Natural killer cell (primary cell): Measurements from ENCODE around the gene FAM32A. TPM values are rescaled to one million over a fixed set of nuclear protein-coding genes. Genes with fewer than 3 reads are reported as not detected.
A peak's percentile ranks its signal among the peaks of the same experiment; 100 is the strongest.

ENCODE experiments used
- ATAC-seq, 3 donors: fragments of 150-1000 bp in 2 of 3; fragments of 200-7000 bp in 1 of 3; cut with Tn5 transposase; 1 replicate in 1 of 3; 2 replicates in 2 of 3; pipeline ENCODE4 v1.10.0; 2021; ENCODE audit warnings: mild to moderate bottlenecking in 2 of 3, moderate library complexity in 2 of 3
- DNase-seq, 2 donors: peaks; one replicate each; pipeline versions ENCODE4 v3.0.0 to v3.0.0-alpha.2; 2013 to 2021; ENCODE audit warnings: mixed read lengths in 1 of 2
- H3K27ac ChIP-seq: one replicate; pipeline ENCODE4 v1.5.1; 2013; ENCODE audit warnings: mild to moderate bottlenecking, low read length
- H3K27me3 ChIP-seq: one replicate; pipeline ENCODE4 v1.6.1; 2013; ENCODE audit warnings: low read length; ENCODE audit not compliant: control insufficient read depth, insufficient read depth
- H3K36me3 ChIP-seq: one replicate; pipeline ENCODE4 v1.6.1; 2013; ENCODE audit warnings: low read length; ENCODE audit not compliant: control insufficient read depth, insufficient read depth
- H3K4me1 ChIP-seq: one replicate; pipeline ENCODE4 v1.6.1; 2013; ENCODE audit warnings: low read length; ENCODE audit not compliant: control insufficient read depth, insufficient read depth
- H3K4me3 ChIP-seq: one replicate; pipeline ENCODE4 v1.5.1; 2013; ENCODE audit warnings: low read length
- H3K9me3 ChIP-seq: one replicate; pipeline ENCODE4 v1.6.1; 2013; ENCODE audit warnings: low read length; ENCODE audit not compliant: control insufficient read depth, insufficient read depth
- H3K27ac Mint-ChIP-seq, 2 donors: one replicate each; pipeline ENCODE4 v1.8.0; 2022; ENCODE audit warnings: mild to moderate bottlenecking in 2 of 2, mixed read lengths in 2 of 2, moderate library complexity in 1 of 2
- H3K27me3 Mint-ChIP-seq, 2 donors: one replicate each; pipeline ENCODE4 v1.8.0; 2022; ENCODE audit warnings: low read depth in 2 of 2, mixed read lengths in 2 of 2
- H3K36me3 Mint-ChIP-seq: one replicate; pipeline ENCODE4 v1.8.0; 2022; ENCODE audit warnings: mixed read lengths
- H3K4me1 Mint-ChIP-seq, 2 donors: one replicate each; pipeline ENCODE4 v1.8.0; 2022; ENCODE audit warnings: mixed read lengths in 2 of 2
- H3K4me3 Mint-ChIP-seq: one replicate; pipeline ENCODE4 v1.8.0; 2022; ENCODE audit warnings: mild to moderate bottlenecking, moderate library complexity, mixed read lengths
- H3K9me3 Mint-ChIP-seq, 2 donors: one replicate each; pipeline ENCODE4 v1.8.0; 2022; ENCODE audit warnings: mixed read lengths in 2 of 2
- CTCF ChIP-seq: fragments of 200-600 bp; IDR thresholded peaks from one replicate; pipeline ENCODE4 v1.8.0; 2022; ENCODE audit warnings: antibody characterized with exemption
- WGBS: methylation state at CpG from one replicate; pipeline ENCODE4 v1.1.7; 2013; ENCODE audit warnings: missing lambda C conversion rate; ENCODE audit not compliant: insufficient coverage; 5-methylcytosine and 5-hydroxymethylcytosine counted together
- intact Hi-C: fragments of 100-400 bp; cut with micrococcal nuclease; formaldehyde crosslinking; loops from one replicate; pipeline ENCODE4 v1.14.2; 2022
- total RNA-seq, 4 donors: library from RNA; stranded (reverse); fragments of 120-200 nt in 1 of 4; gene quantifications; one replicate each; pipeline versions ENCODE4 v1.2.3 to v1.2.4, GENCODE V29; 2013 to 2022

Gene FAM32A
- total RNA-seq, 3 donors from 2014 or later (not counting 1 experiment from before 2014, with no cell fraction given) = 46.3 to 69.3 (median 63.3) TPM

- Histone ChIP-seq H3K36me3 (peaks cover 60% of the 10 kb centered on the region), H3K9me3 (no peaks in the 10 kb centered on the region), H3K4me1 (peaks cover 3% of the 10 kb centered on the region), H3K27me3 (no peaks in the 10 kb centered on the region), H3K27ac (no peak overlapping the region), H3K4me3 (no peak overlapping the region)
- TF ChIP-seq CTCF = no peak
- ATAC-seq = peak in 1 of 3 donors; percentile 19
- Mint-ChIP-seq H3K4me1 (peaks cover 5 to 18% of the 10 kb centered on the region in 2 donors), H3K27me3 (no peaks in the 10 kb centered on the region), H3K36me3 (peaks cover 7% of the 10 kb centered on the region), H3K4me3 (no peak overlapping the region), H3K9me3 (no peaks in the 10 kb centered on the region), H3K27ac (no peak overlapping the region)
- WGBS = 90% methylated on average over 19 of the region's 19 CpGs
- intact Hi-C loops = no loop called here
- DNase-seq = no peak
These were observed 48.8 kb downstream of the FAM32A start for GRCh38 chr19:16233836-16234551.

GRCh38 chr19:16234552-16235445 lies 49.6 kb downstream of the FAM32A start:
- Histone ChIP-seq H3K27me3 (no peaks in the 10 kb centered on the region), H3K9me3 (no peaks in the 10 kb centered on the region), H3K4me1 (peaks cover 3% of the 10 kb centered on the region), H3K4me3 (no peak overlapping the region), H3K36me3 (peaks cover 52% of the 10 kb centered on the region), H3K27ac (no peak overlapping the region)
- WGBS = 90% methylated on average over 41 of the region's 41 CpGs
- ATAC-seq (no peak), DNase-seq (no peak)
- Mint-ChIP-seq H3K27ac (peak overlapping the region in 1 of 2 donors; percentile 36), H3K9me3 (no peaks in the 10 kb centered on the region), H3K4me1 (peaks cover 5 to 18% of the 10 kb centered on the region in 2 donors), H3K4me3 (no peak overlapping the region), H3K36me3 (peaks cover 1% of the 10 kb centered on the region), H3K27me3 (no peaks in the 10 kb centered on the region)
- intact Hi-C loops = no loop called here
- no peak for TF ChIP-seq CTCF

- Mint-ChIP-seq H3K27ac (peak overlapping the region; percentile 36 to 67), H3K4me1 (peaks cover 5 to 18% of the 10 kb centered on the region in 2 donors), H3K4me3 (no peak overlapping the region), H3K27me3 (no peaks in the 10 kb centered on the region), H3K9me3 (no peaks in the 10 kb centered on the region), H3K36me3 (no peaks in the 10 kb centered on the region)
- Histone ChIP-seq H3K27ac (no peak overlapping the region), H3K4me3 (no peak overlapping the region), H3K27me3 (no peaks in the 10 kb centered on the region), H3K9me3 (no peaks in the 10 kb centered on the region), H3K4me1 (peaks cover 3% of the 10 kb centered on the region), H3K36me3 (peaks cover 47% of the 10 kb centered on the region)
- TF ChIP-seq CTCF = no peak
- peak in 1 of 2 donors; percentile 38 for DNase-seq
- intact Hi-C loops = no loop called here
- no peak for ATAC-seq
- 91% methylated on average over 21 of the region's 21 CpGs for WGBS
These were observed 50.8 kb downstream of the FAM32A start for GRCh38 chr19:16235811-16236652.

Other genes starting within 250 kb of the FAM32A start
- not detected for gene OR10H4, start 236.4 kb upstream of the FAM32A start, total RNA-seq
- 100 to 1,000 TPM; 239 to 283 (median 266) TPM for gene TPM4, start 108.9 kb upstream of the FAM32A start, total RNA-seq
- gene RAB8A, start 73.5 kb upstream of the FAM32A start, total RNA-seq = 100 to 1,000 TPM; 137 to 161 (median 149) TPM
- gene HSH2D, start 41.7 kb upstream of the FAM32A start, total RNA-seq = 100 to 1,000 TPM; 203 to 319 (median 278) TPM
- not detected for gene CIB3, start 11.9 kb upstream of the FAM32A start, total RNA-seq
- 100 to 1,000 TPM in 2 of 3 donors, 10 to 100 TPM in 1; 99.0 to 124 (median 100) TPM for gene AP1M1, start 12.5 kb downstream of the FAM32A start, total RNA-seq
- 100 to 1,000 TPM; 246 to 645 (median 377) TPM for gene KLF2, start 139.4 kb downstream of the FAM32A start, total RNA-seq